ENCODE measurements around the gene RAI14.
A peak's percentile ranks its signal among the peaks of the same experiment; 100 is the strongest.

RAI14 gene

DNA sequence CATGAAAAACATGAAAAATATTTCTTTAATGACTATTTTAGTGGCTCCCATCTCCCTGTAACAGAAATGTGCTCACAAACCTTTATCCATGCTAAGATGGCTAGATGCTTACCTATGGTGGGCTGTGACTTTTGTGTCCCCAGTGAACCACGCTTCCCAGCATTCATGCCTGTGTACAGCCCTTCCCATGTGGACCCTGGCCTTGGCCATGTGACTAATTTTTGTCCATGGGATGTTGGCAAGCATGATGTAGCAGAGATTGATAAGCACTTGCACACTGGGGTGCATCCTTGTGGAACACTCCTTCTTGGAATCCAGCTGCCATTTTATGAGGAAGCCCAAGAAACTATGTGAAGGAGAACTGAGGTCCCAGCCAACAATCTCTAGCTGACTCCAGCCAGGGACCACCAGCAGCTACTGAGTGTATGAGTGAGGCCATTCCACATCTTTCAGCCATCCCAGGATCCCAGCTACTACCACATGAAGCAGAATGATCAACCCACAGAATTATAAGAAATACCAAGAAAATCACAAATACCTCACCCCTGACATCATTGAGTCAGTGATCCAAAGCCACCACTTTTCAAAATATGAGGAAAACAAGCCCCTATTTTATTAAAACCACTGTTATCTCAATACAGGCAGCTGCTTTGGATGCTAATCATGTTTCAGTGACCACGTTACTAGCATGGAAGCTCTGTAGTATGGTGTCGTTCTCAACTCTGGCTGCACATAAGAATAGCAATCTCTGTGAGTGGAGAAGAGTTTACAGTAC, 16.1 kb upstream of the RAI14 start:
- no peak for DNase-seq (ENCODE audit: low read depth)
- TF ChIP-seq, protein P1, sequence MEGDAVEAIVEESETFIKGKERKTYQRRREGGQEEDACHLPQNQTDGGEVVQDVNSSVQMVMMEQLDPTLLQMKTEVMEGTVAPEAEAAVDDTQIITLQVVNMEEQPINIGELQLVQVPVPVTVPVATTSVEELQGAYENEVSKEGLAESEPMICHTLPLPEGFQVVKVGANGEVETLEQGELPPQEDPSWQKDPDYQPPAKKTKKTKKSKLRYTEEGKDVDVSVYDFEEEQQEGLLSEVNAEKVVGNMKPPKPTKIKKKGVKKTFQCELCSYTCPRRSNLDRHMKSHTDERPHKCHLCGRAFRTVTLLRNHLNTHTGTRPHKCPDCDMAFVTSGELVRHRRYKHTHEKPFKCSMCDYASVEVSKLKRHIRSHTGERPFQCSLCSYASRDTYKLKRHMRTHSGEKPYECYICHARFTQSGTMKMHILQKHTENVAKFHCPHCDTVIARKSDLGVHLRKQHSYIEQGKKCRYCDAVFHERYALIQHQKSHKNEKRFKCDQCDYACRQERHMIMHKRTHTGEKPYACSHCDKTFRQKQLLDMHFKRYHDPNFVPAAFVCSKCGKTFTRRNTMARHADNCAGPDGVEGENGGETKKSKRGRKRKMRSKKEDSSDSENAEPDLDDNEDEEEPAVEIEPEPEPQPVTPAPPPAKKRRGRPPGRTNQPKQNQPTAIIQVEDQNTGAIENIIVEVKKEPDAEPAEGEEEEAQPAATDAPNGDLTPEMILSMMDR (IDR thresholded peaks at IDR 0.05; ENCODE audit: control insufficient read depth, extremely low read depth, insufficient read depth) = no peak

DNA sequence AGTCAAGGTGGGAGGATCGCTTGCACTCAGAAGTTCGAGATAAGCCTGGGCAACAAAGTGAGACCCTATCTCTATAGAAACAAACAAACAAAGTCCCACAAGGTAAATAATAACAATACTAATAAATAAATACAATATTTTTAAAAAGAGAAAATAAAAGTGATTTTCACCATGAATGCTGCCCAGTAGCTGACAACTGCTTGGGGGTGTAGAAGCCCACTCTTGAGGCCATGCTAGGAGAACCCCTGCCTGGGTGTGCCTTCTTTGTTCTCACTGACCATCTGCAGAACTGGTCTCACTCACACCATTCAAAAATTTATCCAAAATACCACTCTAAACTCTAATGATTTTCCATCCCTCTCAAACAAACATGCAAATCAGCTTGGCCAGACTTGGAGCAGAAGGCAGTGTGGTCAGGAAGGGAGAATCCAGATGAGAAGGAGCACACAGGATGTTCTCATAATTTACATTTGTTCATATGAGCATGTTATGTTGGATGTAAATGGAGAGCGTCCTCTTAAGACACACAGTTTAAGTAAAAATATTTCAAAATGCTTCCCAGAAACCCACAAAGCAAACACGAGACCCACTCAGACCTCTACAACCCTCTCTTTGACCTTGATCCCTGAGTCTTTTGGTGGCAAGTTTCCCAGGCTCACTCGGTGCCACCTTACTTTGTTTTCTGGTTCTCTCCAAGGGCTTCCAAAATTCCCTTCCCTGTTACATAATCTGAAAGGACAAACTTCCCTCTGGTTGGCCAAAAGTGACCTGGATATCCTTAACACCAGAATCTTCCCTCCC, 7.9 kb upstream of the RAI14 start:
- DNase-seq (ENCODE audit: low read depth) = no peak
- no peak overlapping the region for H3K4me3 ChIP-seq (ENCODE audit: low read depth, low read length)
- TF ChIP-seq, protein P1 (IDR thresholded peaks at IDR 0.05; ENCODE audit: control insufficient read depth, extremely low read depth, insufficient read depth) = no peak

More for the DNA sequence above, 16.1 kb upstream of the RAI14 start:
- H3K4me3 ChIP-seq (ENCODE audit: low read depth, low read length) = no peak overlapping the region

DNA sequence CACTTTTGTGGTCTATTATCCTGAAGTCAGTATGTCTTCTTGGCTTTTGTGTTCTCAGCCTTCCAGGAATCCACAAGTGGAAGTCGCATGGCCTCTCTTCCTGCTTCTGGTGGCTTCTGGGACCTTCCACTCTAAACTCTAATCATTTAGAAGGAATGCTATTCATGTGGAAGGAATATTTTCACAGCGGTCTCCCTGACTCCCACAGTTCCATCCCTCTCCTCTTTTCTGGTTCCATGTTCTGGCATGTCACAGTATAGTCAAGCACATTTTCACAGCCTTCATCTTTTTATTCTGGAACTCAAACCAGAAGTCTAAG, 7.3 kb upstream of the RAI14 start:
- no peak overlapping the region for H3K4me3 ChIP-seq (ENCODE audit: low read depth, low read length)
- TF ChIP-seq, protein P1 (IDR thresholded peaks at IDR 0.05; ENCODE audit: control insufficient read depth, extremely low read depth, insufficient read depth) = no peak
- DNase-seq (ENCODE audit: low read depth) = no peak

DNA sequence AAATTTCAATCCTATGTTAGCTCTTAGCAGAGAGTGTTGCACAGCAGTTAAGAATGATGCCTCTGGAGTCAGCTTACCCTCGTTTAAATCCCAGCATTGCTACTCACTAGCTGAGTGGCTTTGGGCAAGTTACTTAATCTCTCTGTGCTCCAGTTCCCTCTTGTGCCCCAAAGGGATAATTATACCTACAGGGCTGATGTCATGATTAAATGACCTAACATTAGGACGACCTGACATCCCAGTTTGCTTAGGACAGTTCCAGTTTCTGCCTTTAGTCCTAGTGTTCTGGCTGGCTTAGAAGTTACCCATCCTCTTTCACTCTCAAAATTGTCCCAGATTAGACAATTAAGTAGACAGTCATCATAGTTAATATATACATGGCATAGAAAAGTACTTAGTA, 4.3 kb upstream of the RAI14 start:
- no peak for DNase-seq (ENCODE audit: low read depth)
- H3K4me3 ChIP-seq (ENCODE audit: low read depth, low read length) = no peak overlapping the region
- TF ChIP-seq, protein P1 (IDR thresholded peaks at IDR 0.05; ENCODE audit: control insufficient read depth, extremely low read depth, insufficient read depth) = no peak

DNA sequence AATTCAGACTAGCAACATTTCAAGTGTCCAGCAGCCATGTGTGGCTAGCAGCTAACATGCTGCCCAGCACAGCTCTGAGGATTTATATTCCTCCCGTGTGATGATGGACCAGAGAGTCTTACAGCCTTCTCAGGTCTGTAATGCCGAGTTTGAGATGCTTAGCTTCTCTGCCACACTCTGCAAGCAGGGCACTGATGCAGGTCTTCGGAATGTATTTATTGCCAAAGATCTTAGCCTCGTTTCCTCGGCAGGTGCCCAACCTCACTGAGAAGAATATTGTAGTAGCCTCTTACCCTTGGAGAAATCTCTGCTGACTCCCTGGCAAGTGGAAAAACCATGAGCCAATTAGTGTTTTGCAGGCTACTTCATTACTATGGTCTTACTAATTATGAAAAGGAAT, 3.7 kb upstream of the RAI14 start:
- TF ChIP-seq, protein P1 (IDR thresholded peaks at IDR 0.05; ENCODE audit: control insufficient read depth, extremely low read depth, insufficient read depth) = no peak
- no peak for DNase-seq (ENCODE audit: low read depth)
- H3K4me3 ChIP-seq (ENCODE audit: low read depth, low read length) = no peak overlapping the region

DNA sequence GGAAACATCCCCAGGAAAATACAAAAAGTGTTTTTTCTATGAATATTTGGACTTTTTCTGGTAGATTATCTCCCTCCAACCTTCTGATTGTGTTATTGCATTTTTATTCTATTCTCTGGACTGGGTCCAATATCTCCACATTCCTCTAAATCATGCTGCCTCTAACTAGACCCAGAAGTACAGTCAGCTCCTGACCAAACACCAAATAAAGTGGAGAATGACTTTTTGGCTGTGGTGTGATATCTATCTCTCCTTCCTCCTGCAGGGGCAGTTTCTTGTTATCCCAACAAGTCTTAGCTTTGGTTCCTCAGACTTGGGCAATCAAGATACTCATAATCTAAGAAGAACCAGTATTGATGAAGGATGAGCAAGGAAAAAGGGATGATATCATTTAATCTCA, 3.2 kb upstream of the RAI14 start:
- no peak overlapping the region for H3K4me3 ChIP-seq (ENCODE audit: low read depth, low read length)
- TF ChIP-seq, protein P1 (IDR thresholded peaks at IDR 0.05; ENCODE audit: control insufficient read depth, extremely low read depth, insufficient read depth) = no peak
- DNase-seq (ENCODE audit: low read depth) = peak; percentile 3

Measured in LNCaP clone FGC (cell line).